GM13976 (cell line): ENCODE data around the gene PELI2.

Experiments
- DNase-seq: peaks from one replicate; pipeline ENCODE4 v3.0.0; 2012; ENCODE audit warnings: low spot score
- in situ Hi-C: fragments of 300-500 bp; cut with MboI; formaldehyde crosslinking; loops from one replicate; pipeline ENCODE4 v1.12.0; 2022; ENCODE audit warnings: low sequenced_read_pairs, mixed read lengths, inconsistent platforms; ENCODE audit not compliant: unreplicated experiment
- TF ChIP-seq, protein P1 (sequence below): IDR thresholded peaks from 2 replicates; pipeline ENCODE4 v1.5.1; 2012; ENCODE audit warnings: borderline replicate concordance, mild to moderate bottlenecking; ENCODE audit not compliant: insufficient read depth; ENCODE audit errors: extremely low read depth, missing control alignments, control extremely low read depth

The PELI2 gene

DNA sequence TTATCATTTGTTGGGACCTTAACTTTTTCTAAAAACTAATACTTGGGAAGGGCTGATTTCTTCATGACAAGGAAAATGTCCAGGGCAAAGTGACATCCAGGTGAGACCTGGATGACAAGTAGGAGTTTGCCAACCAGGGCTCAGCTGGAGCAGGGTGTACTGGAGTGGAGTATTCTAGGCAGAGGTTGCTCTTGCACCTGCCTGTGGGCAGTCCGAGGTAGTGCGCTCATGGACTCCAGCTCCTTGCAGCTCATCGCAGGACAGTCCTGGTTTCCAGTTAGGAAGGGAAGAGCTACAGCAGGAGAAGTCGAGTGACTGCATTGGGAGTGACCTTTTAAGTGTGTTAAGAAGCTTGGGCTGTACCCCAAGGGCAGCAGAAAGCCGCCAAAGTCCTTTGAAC lies 175.9 kb downstream of the PELI2 start:
- TF ChIP-seq, protein P1, sequence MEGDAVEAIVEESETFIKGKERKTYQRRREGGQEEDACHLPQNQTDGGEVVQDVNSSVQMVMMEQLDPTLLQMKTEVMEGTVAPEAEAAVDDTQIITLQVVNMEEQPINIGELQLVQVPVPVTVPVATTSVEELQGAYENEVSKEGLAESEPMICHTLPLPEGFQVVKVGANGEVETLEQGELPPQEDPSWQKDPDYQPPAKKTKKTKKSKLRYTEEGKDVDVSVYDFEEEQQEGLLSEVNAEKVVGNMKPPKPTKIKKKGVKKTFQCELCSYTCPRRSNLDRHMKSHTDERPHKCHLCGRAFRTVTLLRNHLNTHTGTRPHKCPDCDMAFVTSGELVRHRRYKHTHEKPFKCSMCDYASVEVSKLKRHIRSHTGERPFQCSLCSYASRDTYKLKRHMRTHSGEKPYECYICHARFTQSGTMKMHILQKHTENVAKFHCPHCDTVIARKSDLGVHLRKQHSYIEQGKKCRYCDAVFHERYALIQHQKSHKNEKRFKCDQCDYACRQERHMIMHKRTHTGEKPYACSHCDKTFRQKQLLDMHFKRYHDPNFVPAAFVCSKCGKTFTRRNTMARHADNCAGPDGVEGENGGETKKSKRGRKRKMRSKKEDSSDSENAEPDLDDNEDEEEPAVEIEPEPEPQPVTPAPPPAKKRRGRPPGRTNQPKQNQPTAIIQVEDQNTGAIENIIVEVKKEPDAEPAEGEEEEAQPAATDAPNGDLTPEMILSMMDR, result no peak
- in situ Hi-C loops, result no loop called here
- no peak for DNase-seq

DNA sequence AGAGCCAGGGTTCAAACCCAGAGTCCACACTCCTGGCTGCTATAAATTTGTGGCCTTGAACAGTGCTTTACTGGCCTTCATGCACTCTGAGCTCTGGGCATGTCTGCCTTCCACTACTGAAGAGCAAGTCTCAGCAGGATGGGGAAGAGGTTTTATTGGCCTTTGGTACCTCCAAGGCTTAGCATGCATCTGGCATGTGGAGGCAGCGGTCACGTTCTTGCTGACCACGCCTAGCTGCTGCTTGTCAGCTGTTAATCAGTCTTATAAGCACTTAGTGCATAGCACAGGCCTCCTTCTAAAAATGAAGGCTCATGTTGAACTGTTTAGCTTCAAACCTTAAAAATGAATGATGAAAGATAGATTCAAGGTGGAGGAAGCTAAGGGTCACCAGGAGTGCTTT lies 177.5 kb downstream of the PELI2 start:
- TF ChIP-seq, protein P1, result no peak
- no peak for DNase-seq
- in situ Hi-C loops, result no loop called here

DNA sequence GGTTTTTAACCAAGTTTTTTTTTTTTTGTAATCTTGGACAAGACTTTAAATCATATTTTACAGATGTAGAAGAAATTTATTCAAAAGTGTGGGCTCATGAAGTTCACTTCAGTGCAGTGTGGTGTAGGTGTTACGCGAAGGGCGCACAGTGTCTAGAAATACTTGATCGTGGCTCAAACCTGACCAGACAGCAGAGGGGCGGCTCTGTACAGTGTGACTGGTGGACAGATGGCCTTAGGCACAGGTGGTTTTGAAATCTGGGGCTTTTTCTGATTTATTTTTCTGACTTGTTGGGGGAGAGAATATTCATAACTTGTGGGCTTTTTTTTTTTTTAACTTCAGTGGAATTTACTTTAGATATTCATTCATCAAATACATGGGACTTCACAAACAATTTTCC lies 179.2 kb downstream of the PELI2 start:
- in situ Hi-C loops, result no loop called here
- DNase-seq, result no peak
- TF ChIP-seq, protein P1, result no peak

DNA sequence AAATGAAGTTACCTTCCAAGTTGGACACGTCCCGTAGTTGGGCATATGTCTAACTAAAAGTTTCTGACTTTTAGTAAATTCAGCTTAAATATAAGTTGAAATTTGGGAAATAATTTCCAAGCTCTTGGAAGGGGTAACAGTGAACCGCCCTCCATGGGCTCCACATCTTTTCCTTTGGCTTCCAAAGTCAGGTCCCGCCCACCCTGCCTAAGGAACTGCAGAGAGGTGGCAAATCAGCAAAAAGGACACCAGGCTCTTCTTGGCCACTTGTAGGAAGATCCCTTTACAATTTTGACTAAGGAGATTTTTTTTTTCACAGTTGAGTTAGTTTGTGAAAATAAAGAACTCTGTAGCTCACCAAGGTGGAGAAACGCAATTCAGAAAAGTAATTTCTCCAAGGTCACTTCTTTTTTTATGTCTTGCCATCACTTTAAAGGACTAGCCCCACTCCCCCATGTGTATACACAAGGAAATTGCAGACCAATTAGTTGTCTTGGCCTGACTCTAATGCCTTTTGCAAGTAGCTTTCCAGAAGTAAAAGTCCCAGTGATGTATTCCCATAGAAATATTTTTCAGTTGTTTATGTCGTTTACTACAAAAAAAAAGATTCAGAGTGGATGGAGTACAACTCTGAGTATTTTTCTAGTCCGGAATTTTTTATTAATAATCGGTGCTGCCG lies 181.2 kb downstream of the PELI2 start:
- TF ChIP-seq, protein P1, result no peak
- in situ Hi-C loops, result no loop called here
- no peak for DNase-seq

DNA sequence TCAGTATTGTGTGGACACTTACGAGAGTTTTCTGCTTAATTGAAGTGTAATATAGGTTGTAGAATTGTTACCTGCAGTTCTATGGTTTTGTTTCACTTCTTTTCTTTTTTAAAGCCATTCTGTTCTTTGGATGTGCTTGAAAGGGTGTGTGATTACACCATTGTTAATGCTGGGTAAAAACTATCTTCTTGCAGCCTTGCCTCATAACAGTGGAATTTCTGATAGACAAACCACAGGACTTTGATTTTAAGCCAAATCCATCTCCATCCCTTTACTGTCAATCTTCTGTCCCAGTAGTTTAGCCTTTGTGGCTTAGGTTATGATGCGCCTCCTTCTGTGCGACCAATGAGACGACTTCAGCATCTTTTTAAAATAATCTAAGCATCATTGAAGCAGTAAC lies 182.3 kb downstream of the PELI2 start:
- in situ Hi-C loops, result no loop called here
- TF ChIP-seq, protein P1, result no peak
- DNase-seq, result no peak

DNA sequence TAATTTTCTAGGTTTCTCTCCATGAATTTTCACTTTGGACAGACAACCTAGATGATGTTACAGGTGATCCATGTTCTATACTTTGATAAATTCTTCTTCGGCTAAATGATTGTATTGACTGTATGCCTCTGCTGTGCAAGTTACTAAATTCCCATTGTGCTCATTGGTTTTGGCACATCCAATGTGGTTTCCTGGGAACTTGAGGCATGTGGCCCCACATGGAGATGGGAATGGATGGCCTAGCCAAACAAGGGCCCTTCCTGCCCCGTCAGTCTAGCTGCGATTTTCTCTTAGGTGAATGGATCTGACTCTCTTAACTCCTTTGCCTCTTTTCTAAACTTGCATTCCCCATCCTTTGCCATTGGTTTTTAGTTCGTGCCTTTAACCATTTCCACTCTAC lies 186.2 kb downstream of the PELI2 start:
- in situ Hi-C loops, result no loop called here
- TF ChIP-seq, protein P1, result no peak
- DNase-seq, result no peak

DNA sequence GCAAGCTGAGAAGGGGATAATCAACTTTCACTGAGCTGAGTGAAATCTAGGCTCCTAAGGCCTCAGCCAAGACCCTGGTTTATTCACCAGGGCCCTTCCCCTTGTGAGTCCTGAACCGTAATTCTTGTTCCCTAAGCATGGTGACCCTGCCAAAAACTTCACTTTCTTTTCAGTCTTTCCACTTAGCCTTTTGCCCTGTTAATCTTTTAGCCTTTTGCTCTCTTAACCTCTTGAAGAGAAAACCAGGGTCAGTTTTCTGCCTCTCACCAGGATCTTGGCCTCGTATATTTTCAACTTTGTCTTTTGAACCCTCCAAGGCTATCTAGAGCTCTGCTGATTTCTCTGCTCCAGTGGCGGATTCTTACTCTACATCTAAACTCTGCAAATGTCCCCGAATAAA lies 191.0 kb downstream of the PELI2 start:
- TF ChIP-seq, protein P1, result no peak
- in situ Hi-C loops, result no loop called here
- no peak for DNase-seq
